SK-N-SH (cell line): ENCODE results near the gene MTNR1A.

Source experiments
- EP300 ChIP-seq, 2 experiments: IDR thresholded peaks; 2 replicates each; pipeline versions ENCODE4 v1.4.0 to v1.6.1; 2012; ENCODE audit warnings: borderline replicate concordance in 1 of 2, low read depth in 1 of 2, low read length in 1 of 2
- EZH2phosphoT487 ChIP-seq: fragments of 200-600 bp; sonication (generic); IDR thresholded peaks from 2 replicates; pipeline ENCODE4 v1.6.1; 2017; ENCODE audit warnings: low read depth, mixed run types, mild to moderate bottlenecking, antibody characterized with exemption, moderate library complexity, borderline replicate concordance
- FOXJ3 ChIP-seq: sonication (generic); formaldehyde crosslinking; IDR thresholded peaks from 2 replicates; pipeline ENCODE4 v1.5.1; 2020; ENCODE audit warnings: mild to moderate bottlenecking, missing genetic modification reagents
- GABPA ChIP-seq: IDR thresholded peaks from 2 replicates; pipeline ENCODE4 v1.4.0; 2012; ENCODE audit warnings: low read depth, mild to moderate bottlenecking
- NFIC ChIP-seq: IDR thresholded peaks from 2 replicates; pipeline ENCODE4 v1.4.0; 2012; ENCODE audit warnings: borderline replicate concordance
- RFX5 ChIP-seq: IDR thresholded peaks from 2 replicates; pipeline ENCODE4 v1.6.1; 2012; ENCODE audit warnings: mild to moderate bottlenecking, improper control_type of control experiment, low read length
- TEAD4 ChIP-seq: IDR thresholded peaks from 2 replicates; pipeline ENCODE4 v1.4.0; 2012; ENCODE audit warnings: mild to moderate bottlenecking, borderline replicate concordance; ENCODE audit not compliant: insufficient read depth
- YY1 ChIP-seq: IDR thresholded peaks from 2 replicates; pipeline ENCODE4 v1.4.0; 2012; ENCODE audit warnings: low read depth, mild to moderate bottlenecking
- TF ChIP-seq, protein P1 (sequence below): IDR thresholded peaks from 2 replicates; pipeline ENCODE4 v1.4.0; 2012; ENCODE audit warnings: low read depth, borderline replicate concordance
- TF ChIP-seq, protein P2 (sequence below): fragments of 200-600 bp; sonication (generic); IDR thresholded peaks from 2 replicates; pipeline ENCODE4 v1.6.1; 2017; ENCODE audit warnings: antibody characterized with exemption, mild to moderate bottlenecking, moderate library complexity

DNA sequence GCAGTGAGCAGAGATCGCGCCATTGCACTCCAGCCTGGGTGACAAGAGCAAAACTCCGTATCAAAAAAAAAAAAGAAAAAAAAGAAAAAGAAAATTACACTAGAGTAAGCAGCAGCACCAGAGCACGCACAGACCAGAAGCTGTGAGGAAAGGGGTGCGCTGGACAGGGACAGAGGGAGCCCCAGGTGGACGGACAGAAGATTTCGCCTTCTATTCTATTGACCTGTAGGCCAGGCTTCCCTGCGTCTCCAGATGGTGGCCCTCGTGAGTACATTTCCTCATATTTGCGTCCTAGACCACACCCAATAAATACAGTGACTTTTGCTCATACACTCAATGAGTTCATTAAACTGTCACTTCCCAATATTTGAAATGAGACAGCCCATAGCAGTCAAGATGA, 19.1 kb downstream of the MTNR1A start:
- TF ChIP-seq EP300 (IDR thresholded peaks at IDR 0.05; ENCODE audit: borderline replicate concordance in 1 of 2, low read depth in 1 of 2, low read length in 1 of 2), result no peak
- TF ChIP-seq YY1, result no peak
- TF ChIP-seq, protein P1, sequence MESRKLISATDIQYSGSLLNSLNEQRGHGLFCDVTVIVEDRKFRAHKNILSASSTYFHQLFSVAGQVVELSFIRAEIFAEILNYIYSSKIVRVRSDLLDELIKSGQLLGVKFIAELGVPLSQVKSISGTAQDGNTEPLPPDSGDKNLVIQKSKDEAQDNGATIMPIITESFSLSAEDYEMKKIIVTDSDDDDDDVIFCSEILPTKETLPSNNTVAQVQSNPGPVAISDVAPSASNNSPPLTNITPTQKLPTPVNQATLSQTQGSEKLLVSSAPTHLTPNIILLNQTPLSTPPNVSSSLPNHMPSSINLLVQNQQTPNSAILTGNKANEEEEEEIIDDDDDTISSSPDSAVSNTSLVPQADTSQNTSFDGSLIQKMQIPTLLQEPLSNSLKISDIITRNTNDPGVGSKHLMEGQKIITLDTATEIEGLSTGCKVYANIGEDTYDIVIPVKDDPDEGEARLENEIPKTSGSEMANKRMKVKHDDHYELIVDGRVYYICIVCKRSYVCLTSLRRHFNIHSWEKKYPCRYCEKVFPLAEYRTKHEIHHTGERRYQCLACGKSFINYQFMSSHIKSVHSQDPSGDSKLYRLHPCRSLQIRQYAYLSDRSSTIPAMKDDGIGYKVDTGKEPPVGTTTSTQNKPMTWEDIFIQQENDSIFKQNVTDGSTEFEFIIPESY, result no peak
- TF ChIP-seq EZH2phosphoT487, result no peak
- no peak for TF ChIP-seq TEAD4
- TF ChIP-seq GABPA, result no peak
- TF ChIP-seq, protein P2, sequence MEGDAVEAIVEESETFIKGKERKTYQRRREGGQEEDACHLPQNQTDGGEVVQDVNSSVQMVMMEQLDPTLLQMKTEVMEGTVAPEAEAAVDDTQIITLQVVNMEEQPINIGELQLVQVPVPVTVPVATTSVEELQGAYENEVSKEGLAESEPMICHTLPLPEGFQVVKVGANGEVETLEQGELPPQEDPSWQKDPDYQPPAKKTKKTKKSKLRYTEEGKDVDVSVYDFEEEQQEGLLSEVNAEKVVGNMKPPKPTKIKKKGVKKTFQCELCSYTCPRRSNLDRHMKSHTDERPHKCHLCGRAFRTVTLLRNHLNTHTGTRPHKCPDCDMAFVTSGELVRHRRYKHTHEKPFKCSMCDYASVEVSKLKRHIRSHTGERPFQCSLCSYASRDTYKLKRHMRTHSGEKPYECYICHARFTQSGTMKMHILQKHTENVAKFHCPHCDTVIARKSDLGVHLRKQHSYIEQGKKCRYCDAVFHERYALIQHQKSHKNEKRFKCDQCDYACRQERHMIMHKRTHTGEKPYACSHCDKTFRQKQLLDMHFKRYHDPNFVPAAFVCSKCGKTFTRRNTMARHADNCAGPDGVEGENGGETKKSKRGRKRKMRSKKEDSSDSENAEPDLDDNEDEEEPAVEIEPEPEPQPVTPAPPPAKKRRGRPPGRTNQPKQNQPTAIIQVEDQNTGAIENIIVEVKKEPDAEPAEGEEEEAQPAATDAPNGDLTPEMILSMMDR, result no peak
- TF ChIP-seq RFX5, result no peak
- TF ChIP-seq NFIC, result no peak
- no peak for TF ChIP-seq FOXJ3
